ENCODE data around the gene GNAT2. TPM values are rescaled to one million over a fixed set of nuclear protein-coding genes. Genes with fewer than 3 reads are reported as not detected.
"Not testable (repeated sequence)": the region's sequence is repeated elsewhere in the genome, so short reads cannot be mapped to it uniquely, and the experiment has no call there.

Gene GNAT2
- 0.18 TPM in 1 of 2 replicates, not detected in the other for total RNA-seq

DNA sequence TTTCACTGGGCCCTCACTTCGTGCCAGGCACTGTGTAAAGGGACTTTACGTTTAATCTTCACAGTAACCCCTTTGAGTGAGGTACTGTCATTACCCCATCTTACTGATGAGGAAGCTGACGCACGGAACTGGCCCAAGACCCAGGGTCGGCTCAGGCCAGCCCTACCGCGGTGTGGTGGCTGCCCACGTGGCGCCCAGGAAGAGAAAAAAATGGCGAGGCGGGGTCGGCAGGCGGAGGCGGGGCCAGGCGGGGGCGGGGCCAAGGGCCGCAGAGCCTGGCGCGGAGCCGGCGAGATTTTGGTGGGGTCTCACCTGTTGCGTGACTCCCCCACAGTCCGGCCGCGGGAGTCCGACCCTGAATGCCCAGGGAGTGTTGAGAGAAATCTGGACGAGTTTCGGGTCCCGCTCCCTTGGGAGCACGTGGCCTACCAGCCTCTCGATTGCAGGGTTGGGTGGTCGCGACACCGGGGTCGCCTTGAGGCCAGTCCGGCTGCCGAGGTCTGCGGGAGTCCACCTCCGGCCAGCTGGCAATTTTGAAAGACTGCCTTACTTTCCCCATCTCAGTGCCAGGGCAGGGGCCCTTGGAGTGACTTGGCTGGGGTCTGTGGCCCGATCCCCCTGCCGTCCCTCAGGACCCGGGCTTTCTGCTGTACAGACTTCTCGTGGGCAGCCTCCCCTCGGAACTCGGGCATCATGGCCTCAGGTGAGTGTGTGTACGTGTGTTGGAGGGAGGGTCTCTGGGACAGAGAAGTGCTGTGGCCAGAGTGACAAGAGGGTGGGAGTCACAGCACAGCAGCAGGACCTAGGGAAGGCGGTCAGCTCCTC is at the start of gene GNAT2, which contains the start of gene AMPD2:
Gene GNAT2, minus strand, starts transcription at position 41 of the 825 bp plus-strand sequence. CDS start 6,746 bp downstream, outside the sequence.
Gene AMPD2, plus strand, starts transcription at position 262 of the 825 bp plus-strand sequence. CDS start 1,339 bp downstream, outside the sequence.
- peak within 1 kb of the TSS; percentile 93 for H3K4me3 Mint-ChIP-seq (ENCODE audit: low read depth)
- no peaks in the 10 kb centered on the region for H3K9me3 Mint-ChIP-seq
- H3K4me1 Mint-ChIP-seq (ENCODE audit: low read depth) = peaks cover 64% of the 10 kb centered on the region
- intact Hi-C loops (cut with micrococcal nuclease) = loop anchor here (1.0 to 5.0 kb wide), 4 partner anchors 71 to 415 kb away; partner anchors contain the start of genes ATXN7L2, GNAI3, PSMA5 and STRIP1
- DNase-seq (ENCODE audit: low spot score) = peak; percentile 70
- no peaks in the 10 kb centered on the region for H3K36me3 Mint-ChIP-seq (ENCODE audit: low read depth)
- no peaks in the 10 kb centered on the region for H3K27me3 Mint-ChIP-seq (ENCODE audit: low read depth)
- H3K27ac Mint-ChIP-seq = peak within 1 kb of the TSS; percentile 96

DNA sequence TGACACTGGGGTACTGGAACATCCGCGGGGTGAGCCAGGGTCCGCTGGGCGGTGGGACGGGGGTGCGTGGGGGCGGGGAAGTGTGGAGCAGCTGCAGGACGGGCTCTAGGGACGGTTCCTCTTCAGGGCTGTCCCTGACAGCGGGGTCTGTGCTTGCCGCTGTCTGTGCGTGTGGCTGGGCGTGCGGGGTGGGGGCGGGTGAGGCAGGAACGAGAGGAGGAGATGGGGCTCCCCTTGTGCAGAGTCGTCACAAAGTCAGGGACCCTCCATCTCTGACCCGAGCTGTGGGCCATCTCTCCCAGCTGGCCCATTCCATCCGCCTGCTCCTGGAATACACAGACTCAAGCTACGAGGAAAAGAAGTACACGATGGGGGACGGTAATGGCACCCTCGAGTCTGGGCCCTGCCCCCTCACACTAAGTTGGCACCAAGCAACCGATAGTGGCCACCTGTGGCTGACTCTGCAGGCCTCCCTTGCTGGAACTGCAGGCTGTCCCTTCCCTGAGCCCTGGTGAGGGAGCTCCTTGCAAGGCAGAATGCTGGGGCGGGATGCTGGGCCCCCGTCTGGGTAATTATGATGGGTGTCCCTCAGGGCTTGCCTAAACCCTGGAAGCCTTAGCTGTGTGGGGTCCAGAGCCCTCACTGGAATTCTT is 48.8 kb upstream of the GNAT2 start:
- peak overlapping the region; percentile 70 for H3K4me3 Mint-ChIP-seq (ENCODE audit: low read depth)
- no peaks in the 10 kb centered on the region for H3K9me3 Mint-ChIP-seq
- H3K4me1 Mint-ChIP-seq (ENCODE audit: low read depth) = peaks cover 24% of the 10 kb centered on the region
- H3K36me3 Mint-ChIP-seq (ENCODE audit: low read depth) = peaks cover 12% of the 10 kb centered on the region
- intact Hi-C loops (cut with micrococcal nuclease) = no loop called here
- H3K27ac Mint-ChIP-seq = peak overlapping the region; percentile 29
- no peak for DNase-seq (ENCODE audit: low spot score)
- H3K27me3 Mint-ChIP-seq (ENCODE audit: low read depth) = no peaks in the 10 kb centered on the region

- Mint-ChIP-seq H3K9me3 (no peaks in the 10 kb centered on the region), H3K4me1 (ENCODE audit: low read depth) (peaks cover 24% of the 10 kb centered on the region), H3K27ac (peak within 1 kb of the TSS; percentile 29), H3K4me3 (ENCODE audit: low read depth) (peak within 1 kb of the TSS; percentile 70), H3K27me3 (ENCODE audit: low read depth) (no peaks in the 10 kb centered on the region), H3K36me3 (ENCODE audit: low read depth) (peaks cover 12% of the 10 kb centered on the region)
- peak; percentile 82 for DNase-seq (ENCODE audit: low spot score)
- intact Hi-C loops (cut with micrococcal nuclease) = no loop called here
Observed at GRCh38 chr1:109667452-109668122, 48.2 kb upstream of the GNAT2 start, which contains the start of gene GSTM2. GSTM2 (plus strand) TSS chr1:109668057; CDS start chr1:109668116, 59 bp downstream.

- peaks cover 5% of the 10 kb centered on the region for H3K36me3 Mint-ChIP-seq (ENCODE audit: low read depth)
- H3K9me3 Mint-ChIP-seq = no peaks in the 10 kb centered on the region
- intact Hi-C loops (cut with micrococcal nuclease) = no loop called here
- no peaks in the 10 kb centered on the region for H3K27me3 Mint-ChIP-seq (ENCODE audit: low read depth)
- DNase-seq (ENCODE audit: low spot score) = no peak
- H3K27ac Mint-ChIP-seq = no peak overlapping the region
- H3K4me3 Mint-ChIP-seq (ENCODE audit: low read depth) = no peak overlapping the region
- H3K4me1 Mint-ChIP-seq (ENCODE audit: low read depth) = peaks cover 12% of the 10 kb centered on the region
Observed at GRCh38 chr1:109664671-109665070, 45.3 kb upstream of the GNAT2 start.

GRCh38 chr1:109661391-109661790 is 42.0 kb upstream of the GNAT2 start:
- no peak overlapping the region for H3K27ac Mint-ChIP-seq
- no peaks in the 10 kb centered on the region for H3K9me3 Mint-ChIP-seq
- no peaks in the 10 kb centered on the region for H3K27me3 Mint-ChIP-seq (ENCODE audit: low read depth)
- peaks cover 2% of the 10 kb centered on the region for H3K4me1 Mint-ChIP-seq (ENCODE audit: low read depth)
- no peaks in the 10 kb centered on the region for H3K36me3 Mint-ChIP-seq (ENCODE audit: low read depth)
- intact Hi-C loops (cut with micrococcal nuclease) = no loop called here
- no peak for DNase-seq (ENCODE audit: low spot score)
- no peak overlapping the region for H3K4me3 Mint-ChIP-seq (ENCODE audit: low read depth)

DNA sequence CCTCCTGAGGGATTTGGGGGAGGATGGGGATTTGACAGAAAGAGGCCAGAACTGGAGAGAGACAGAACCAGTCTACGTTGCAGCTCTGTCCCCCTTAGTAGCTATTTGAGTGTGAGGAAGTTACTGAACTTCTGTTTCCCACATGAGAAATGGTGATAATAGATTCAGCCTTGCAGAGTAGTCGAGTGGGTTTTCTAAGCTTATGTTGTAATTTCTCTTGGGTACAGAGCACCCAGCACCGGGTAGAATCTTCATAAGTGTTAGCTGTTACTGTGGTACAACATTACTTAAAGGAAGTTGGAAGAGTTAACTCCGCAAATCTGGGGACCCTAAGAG is 41.2 kb upstream of the GNAT2 start:
- H3K9me3 Mint-ChIP-seq; H3K4me3 Mint-ChIP-seq (ENCODE audit: low read depth); H3K27me3 Mint-ChIP-seq (ENCODE audit: low read depth); H3K36me3 Mint-ChIP-seq (ENCODE audit: low read depth); intact Hi-C loops (cut with micrococcal nuclease); H3K4me1 Mint-ChIP-seq (ENCODE audit: low read depth); DNase-seq (ENCODE audit: low spot score): not testable (repeated sequence)
- H3K27ac Mint-ChIP-seq = peak overlapping the region; percentile 15

GRCh38 chr1:109659997-109660690 is 40.7 kb upstream of the GNAT2 start:
- no peak overlapping the region for H3K4me3 Mint-ChIP-seq (ENCODE audit: low read depth)
- DNase-seq (ENCODE audit: low spot score) = peak; percentile 5
- H3K9me3 Mint-ChIP-seq = no peaks in the 10 kb centered on the region
- no peaks in the 10 kb centered on the region for H3K27me3 Mint-ChIP-seq (ENCODE audit: low read depth)
- intact Hi-C loops (cut with micrococcal nuclease) = no loop called here
- H3K27ac Mint-ChIP-seq = no peak overlapping the region
- H3K36me3 Mint-ChIP-seq (ENCODE audit: low read depth) = no peaks in the 10 kb centered on the region
- peaks cover 6% of the 10 kb centered on the region for H3K4me1 Mint-ChIP-seq (ENCODE audit: low read depth)

GRCh38 chr1:109659145-109659544 is 39.7 kb upstream of the GNAT2 start:
- peaks cover 10% of the 10 kb centered on the region for H3K4me1 Mint-ChIP-seq (ENCODE audit: low read depth)
- H3K4me3 Mint-ChIP-seq (ENCODE audit: low read depth) = no peak overlapping the region
- H3K9me3 Mint-ChIP-seq = no peaks in the 10 kb centered on the region
- intact Hi-C loops (cut with micrococcal nuclease) = no loop called here
- no peak overlapping the region for H3K27ac Mint-ChIP-seq
- DNase-seq (ENCODE audit: low spot score) = no peak
- no peaks in the 10 kb centered on the region for H3K36me3 Mint-ChIP-seq (ENCODE audit: low read depth)
- peaks cover 2% of the 10 kb centered on the region for H3K27me3 Mint-ChIP-seq (ENCODE audit: low read depth)

DNA sequence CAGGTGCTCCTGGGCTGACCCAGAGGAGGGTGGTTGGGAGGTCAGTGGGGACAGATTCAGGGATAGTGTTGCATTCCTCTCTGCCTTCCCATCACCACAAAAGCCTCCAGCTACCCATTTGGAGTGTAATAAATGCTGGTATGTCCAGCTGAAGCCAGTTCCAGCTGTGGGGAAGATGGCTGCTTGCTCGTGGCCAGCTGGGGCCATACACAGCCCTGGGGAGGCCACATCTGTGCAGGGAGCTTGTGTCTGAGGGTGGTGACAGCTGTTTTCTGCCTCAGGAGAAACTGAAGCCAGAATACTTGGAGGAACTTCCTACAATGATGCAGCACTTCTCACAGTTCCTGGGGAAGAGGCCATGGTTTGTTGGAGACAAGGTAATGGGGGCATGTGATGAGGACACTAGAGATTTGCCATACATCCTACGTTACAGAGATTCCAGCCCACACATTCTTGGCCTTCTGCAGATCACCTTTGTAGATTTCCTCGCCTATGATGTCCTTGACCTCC is 39.2 kb upstream of the GNAT2 start:
- H3K36me3 Mint-ChIP-seq (ENCODE audit: low read depth) = no peaks in the 10 kb centered on the region
- intact Hi-C loops (cut with micrococcal nuclease) = no loop called here
- H3K9me3 Mint-ChIP-seq = no peaks in the 10 kb centered on the region
- peak overlapping the region; percentile 6 for H3K4me3 Mint-ChIP-seq (ENCODE audit: low read depth)
- DNase-seq (ENCODE audit: low spot score) = peak; percentile 5
- H3K27me3 Mint-ChIP-seq (ENCODE audit: low read depth) = peaks cover 4% of the 10 kb centered on the region
- no peak overlapping the region for H3K27ac Mint-ChIP-seq
- peaks cover 10% of the 10 kb centered on the region for H3K4me1 Mint-ChIP-seq (ENCODE audit: low read depth)

DNA sequence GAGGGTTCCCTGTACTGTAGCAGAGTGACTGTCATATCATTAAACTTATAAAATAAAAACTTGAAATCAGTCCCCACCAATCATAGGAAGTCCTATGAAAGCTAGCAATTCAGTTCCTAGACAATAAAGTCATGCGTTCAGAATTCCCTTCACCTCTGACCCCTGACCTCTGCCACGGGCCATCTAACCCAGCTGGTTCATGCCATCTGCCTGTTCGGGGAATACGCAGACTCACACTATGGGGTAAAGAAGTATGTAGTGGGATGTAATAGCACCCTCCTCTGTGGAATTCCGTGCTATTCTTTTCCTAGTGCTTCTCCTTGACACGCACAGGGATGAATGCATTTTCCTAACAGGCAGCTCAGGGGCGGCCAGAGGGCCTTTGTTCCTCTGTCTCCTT is 38.6 kb upstream of the GNAT2 start:
- H3K9me3 Mint-ChIP-seq = no peaks in the 10 kb centered on the region
- peaks cover 10% of the 10 kb centered on the region for H3K27me3 Mint-ChIP-seq (ENCODE audit: low read depth)
- H3K36me3 Mint-ChIP-seq (ENCODE audit: low read depth) = no peaks in the 10 kb centered on the region
- H3K4me1 Mint-ChIP-seq (ENCODE audit: low read depth) = peaks cover 10% of the 10 kb centered on the region
- DNase-seq (ENCODE audit: low spot score) = no peak
- intact Hi-C loops (cut with micrococcal nuclease) = no loop called here
- no peak overlapping the region for H3K4me3 Mint-ChIP-seq (ENCODE audit: low read depth)
- H3K27ac Mint-ChIP-seq = no peak overlapping the region

DNA sequence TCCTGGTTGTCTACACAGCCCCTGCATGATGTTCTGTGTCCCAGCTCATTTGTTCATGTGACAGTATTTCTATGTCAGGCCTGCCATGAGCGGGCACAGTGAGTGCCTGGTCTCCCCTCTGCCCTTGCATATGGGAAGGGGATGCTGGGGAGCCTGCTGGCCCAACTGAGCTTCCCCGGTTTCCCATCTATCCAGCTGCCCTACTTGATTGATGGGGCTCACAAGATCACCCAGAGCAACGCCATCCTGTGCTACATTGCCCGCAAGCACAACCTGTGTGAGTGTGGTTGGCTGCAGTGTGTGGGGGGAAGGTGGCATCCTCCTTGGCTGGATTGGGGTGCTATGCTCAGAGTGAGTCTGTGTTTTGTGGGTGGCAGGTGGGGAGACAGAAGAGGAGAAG is 38.0 kb upstream of the GNAT2 start:
- Mint-ChIP-seq H3K27me3 (ENCODE audit: low read depth) (peaks cover 12% of the 10 kb centered on the region), H3K36me3 (ENCODE audit: low read depth) (no peaks in the 10 kb centered on the region), H3K4me1 (ENCODE audit: low read depth) (peaks cover 10% of the 10 kb centered on the region), H3K9me3 (no peaks in the 10 kb centered on the region), H3K4me3 (ENCODE audit: low read depth) (peak overlapping the region; percentile 53), H3K27ac (no peak overlapping the region)
- DNase-seq (ENCODE audit: low spot score) = peak; percentile 5
- intact Hi-C loops (cut with micrococcal nuclease) = no loop called here
